ENCODE results near the gene CCIN. TPM values are rescaled to one million over a fixed set of nuclear protein-coding genes. Genes with fewer than 3 reads are reported as not detected.
A peak's percentile ranks its signal among the peaks of the same experiment; 100 is the strongest.

Gene CCIN
- total and polyA plus RNA-seq, 2 of the 13 experiments (the other 11 are each of a cell fraction or from before 2014, with no cell fraction given) = not detected

DNA sequence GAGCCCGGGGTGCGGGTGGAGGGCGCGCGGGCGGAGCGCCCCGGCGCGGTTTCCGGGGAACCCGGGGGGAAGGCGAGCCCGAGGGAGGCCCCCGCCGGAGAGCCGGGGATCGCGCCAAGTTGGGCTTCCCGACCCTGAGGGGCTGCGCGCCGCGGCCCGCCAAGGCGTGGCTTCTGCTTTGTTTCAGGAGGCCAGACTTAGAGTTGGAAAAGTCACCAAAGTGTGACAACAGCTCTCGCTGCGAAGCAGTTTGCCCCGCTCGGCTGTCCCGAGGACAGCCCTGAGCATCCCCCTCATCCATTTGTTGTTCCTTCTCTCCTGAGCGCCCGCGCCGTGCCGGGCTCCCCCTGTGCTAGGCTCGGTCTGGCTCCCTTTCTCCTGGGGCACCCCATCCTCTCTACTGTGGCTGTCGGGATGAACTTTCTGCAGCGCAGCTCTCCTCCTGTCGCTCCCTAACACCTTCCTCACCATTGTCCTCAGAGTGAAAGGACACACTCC is 32.2 kb upstream of the CCIN start:
- no peaks in the 10 kb centered on the region for H3K36me3 ChIP-seq (replicated peaks in 1 of 2; ENCODE audit: control insufficient read depth in 1 of 2, insufficient read depth in 2 of 2, low read length in 2 of 2)
- no TSS peak for BruUV-seq (replicated peaks)
- H3K27me3 ChIP-seq (ENCODE audit: control insufficient read depth in 1 of 2, insufficient read depth in 2 of 2, low read length in 2 of 2) = peaks cover 17 to 60% of the 10 kb centered on the region in 2 experiments
- no peaks in the 10 kb centered on the region for H3K9me3 ChIP-seq (ENCODE audit: low read length)
- TF ChIP-seq ZNF557 (CRISPR knock-in tag; IDR thresholded peaks at IDR 0.05) (no peak), RNF2 (conservative IDR thresholded peaks at IDR 0.05; ENCODE audit: low read depth) (0 out of 2 replicates have a peak, but pooled peaks have one; percentile 7), MAZ (IDR thresholded peaks at IDR 0.05; ENCODE audit: borderline replicate concordance, low read depth, low read length) (no peak), MAZ (CRISPR knock-in tag; IDR thresholded peaks at IDR 0.05; ENCODE audit: low read depth) (no peak), ZFP91 (CRISPR knock-in tag; IDR thresholded peaks at IDR 0.05; ENCODE audit: borderline replicate concordance) (no peak), ZNF547 (CRISPR knock-in tag; IDR thresholded peaks at IDR 0.05) (no peak), ZNF75D (CRISPR knock-in tag; IDR thresholded peaks at IDR 0.05; ENCODE audit: borderline replicate concordance) (no peak), ZNF615 (CRISPR knock-in tag; IDR thresholded peaks at IDR 0.05; ENCODE audit: borderline replicate concordance) (no peak)
- TF ChIP-seq, protein P1, sequence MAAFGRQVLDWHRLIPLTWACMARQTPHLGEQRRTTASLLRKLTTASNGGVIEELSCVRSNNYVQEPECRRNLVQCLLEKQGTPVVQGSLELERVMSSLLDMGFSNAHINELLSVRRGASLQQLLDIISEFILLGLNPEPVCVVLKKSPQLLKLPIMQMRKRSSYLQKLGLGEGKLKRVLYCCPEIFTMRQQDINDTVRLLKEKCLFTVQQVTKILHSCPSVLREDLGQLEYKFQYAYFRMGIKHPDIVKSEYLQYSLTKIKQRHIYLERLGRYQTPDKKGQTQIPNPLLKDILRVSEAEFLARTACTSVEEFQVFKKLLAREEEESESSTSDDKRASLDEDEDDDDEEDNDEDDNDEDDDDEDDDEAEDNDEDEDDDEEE (CRISPR knock-in tag; IDR thresholded peaks at IDR 0.05) = peak; percentile 10; the same call in 1 of the 2 replicates
- ChIA-PET POLR2A (no interaction called here), CTCF (ENCODE audit: low intra/inter-chr PET ratio, low total read pairs) (no interaction called here)
- no peak overlapping the region for H3K27ac ChIP-seq (ENCODE audit: extremely low read length, insufficient read depth, low read length)
- peak overlapping the region; percentile 81 for H3K4me2 ChIP-seq (ENCODE audit: low read depth, low read length)
- in situ Hi-C loops (cut with HindIII; ENCODE audit: extremely low pct_ligation_motif_present, low pct_unique_long_range_greater_than_20kb) = no loop called here
- DNase-seq (ENCODE audit: low spot score) (no peak), FAIRE-seq (no peak), ATAC-seq (peak; percentile 17)
- WGBS (ENCODE audit: low lambda C conversion rate) = 3% methylated on average over 13 of the region's 40 CpGs
- H3K79me2 ChIP-seq (ENCODE audit: insufficient read depth, low read length) = no peaks in the 10 kb centered on the region
- intact Hi-C loops (cut with micrococcal nuclease; ENCODE audit: unreplicated experiment) = no loop called here
- H3K4me3 ChIP-seq (replicated peaks in 1 of 3; ENCODE audit: insufficient read depth in 1 of 3, low read depth in 2 of 3, low read length in 3 of 3) = peak overlapping the region; percentile 40 to 71 (median 44)
- no peak overlapping the region for H2AFZ ChIP-seq (ENCODE audit: low read length)
- H3K4me1 ChIP-seq (ENCODE audit: insufficient read depth, low read length) = peaks cover 16% of the 10 kb centered on the region
- H4K20me1 ChIP-seq (ENCODE audit: insufficient read depth, low read length) = no peaks in the 10 kb centered on the region
- H3K9ac ChIP-seq (ENCODE audit: insufficient read depth, low read depth, low read length) = 0 out of 2 replicates have a peak overlapping the region, but pooled peaks have one; percentile 15

All from HepG2 (cell line).